ENCODE results near the gene TYW1.
A peak's percentile ranks its signal among the peaks of the same experiment; 100 is the strongest.
"Not testable (repeated sequence)": the region's sequence is repeated elsewhere in the genome, so short reads cannot be mapped to it uniquely, and the experiment has no call there.

TYW1 gene

DNA sequence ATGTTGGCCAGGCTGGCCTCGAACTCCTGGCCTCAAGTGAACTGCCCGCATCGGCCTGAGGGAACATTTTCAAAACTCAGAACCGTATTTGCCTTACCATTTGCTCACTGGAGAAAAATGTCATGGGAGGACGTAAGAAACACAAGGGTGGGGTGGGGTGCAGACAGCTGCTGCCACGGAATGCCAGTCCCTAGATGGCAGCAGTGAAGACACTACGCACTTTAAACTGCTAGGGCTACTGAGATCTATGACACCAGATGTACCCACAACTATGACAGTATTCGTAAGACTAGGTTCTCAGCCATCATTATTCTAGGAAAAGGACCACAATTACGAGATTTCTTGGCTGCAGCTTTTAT is 2.0 kb upstream of the TYW1 start:
- DNase-seq = peak in 41 of 56 donors; percentile 1 to 59 (median 17)

GRCh38 chr7:66995050-66995776 is 1.4 kb upstream of the TYW1 start, which contains the start of gene SBDS:
Gene SBDS (minus strand): TSS chr7:66995586. CDS start chr7:66995417, 169 bp downstream.
- peak; percentile 23 to 98 (median 90) for DNase-seq

- not testable (repeated sequence) for DNase-seq
Observed at GRCh38 chr7:67000601-67001258, 4.1 kb downstream of the TYW1 start.

DNA sequence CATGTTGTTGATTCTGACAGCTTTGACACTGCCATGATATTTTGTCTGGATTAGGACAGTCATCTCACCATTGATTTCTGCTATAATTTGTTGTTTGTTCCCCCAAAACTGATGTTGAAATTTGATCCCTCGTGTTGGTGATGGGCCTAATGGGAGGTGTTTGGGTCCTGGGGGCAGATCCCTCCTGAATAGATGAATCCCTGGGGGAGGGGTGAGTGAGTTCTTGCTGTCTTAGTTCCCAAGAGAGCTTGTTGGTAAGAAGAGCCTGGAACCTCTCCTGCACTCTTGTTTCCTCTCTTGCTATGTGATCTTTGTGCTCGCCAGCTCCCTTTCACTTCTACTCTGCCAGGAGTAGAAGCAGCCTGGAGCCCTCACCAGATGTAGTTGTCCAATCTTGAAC is 7.5 kb downstream of the TYW1 start:
- DNase-seq = not testable (repeated sequence)

DNA sequence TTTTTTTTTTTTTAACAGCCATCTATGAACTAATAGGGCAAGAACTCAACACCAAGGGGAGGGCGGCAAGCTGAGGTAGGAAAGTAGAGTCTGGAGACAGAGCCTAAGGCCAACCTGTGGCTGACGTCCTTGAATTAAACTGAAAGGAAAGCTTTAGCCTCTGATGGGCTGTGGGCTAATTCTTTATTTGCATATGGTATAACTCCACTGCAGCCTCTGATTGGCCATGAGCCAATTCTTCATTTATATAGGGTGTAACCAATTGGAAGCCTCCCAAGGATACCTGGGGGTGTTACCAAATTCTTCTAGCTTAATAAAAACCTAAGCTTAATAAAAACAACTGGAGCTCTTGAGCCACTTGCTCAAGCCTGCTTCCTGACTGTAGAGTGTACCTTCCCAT is 10.3 kb downstream of the TYW1 start:
- no peak for DNase-seq

GRCh38 chr7:67008260-67008659 is 11.6 kb downstream of the TYW1 start:
- DNase-seq = no peak

- DNase-seq = not testable (repeated sequence)
Observed at GRCh38 chr7:67009677-67010076, 13.0 kb downstream of the TYW1 start.

DNA sequence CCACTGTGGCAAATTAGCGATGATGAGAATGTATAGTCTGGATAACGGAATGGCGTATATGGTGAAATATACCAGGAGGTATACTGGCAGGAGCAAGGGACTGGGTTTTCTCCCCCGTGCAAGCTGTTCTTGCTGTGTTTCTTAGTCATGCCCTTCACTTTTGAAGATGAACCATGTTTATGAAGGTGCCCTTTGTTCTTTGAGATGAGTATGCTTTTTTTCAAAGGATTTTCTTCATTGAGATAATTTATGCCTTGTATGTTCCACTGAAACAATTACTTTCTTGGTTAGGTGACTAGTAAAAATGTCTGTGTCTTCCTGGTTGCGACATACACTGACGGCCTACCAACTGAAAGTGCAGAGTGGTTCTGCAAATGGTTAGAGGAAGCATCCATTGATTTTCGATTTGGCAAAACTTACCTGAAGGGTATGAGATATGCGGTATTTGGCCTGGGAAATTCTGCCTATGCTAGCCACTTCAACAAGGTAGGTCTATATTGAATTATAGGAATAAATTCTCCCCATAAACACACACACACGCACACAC is 17.5 kb downstream of the TYW1 start:
- DNase-seq = not testable (repeated sequence)

DNA sequence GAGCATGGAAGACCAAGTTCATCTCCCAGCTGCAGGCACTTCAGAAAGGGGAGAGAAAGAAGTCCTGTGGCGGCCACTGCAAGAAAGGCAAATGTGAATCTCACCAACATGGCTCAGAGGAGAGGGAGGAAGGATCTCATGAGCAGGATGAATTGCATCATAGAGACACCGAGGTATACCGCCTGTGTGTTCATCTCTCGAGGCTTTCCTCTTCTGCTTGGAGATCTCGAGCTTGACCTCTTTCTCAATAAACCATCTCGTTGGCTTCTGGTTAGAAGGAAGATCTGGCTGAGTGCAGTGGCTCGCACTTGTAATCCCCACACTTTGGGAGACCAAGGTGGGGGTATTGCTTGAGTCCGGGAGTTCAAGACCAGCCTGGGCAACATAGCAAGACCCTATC is 21.3 kb downstream of the TYW1 start:
- not testable (repeated sequence) for DNase-seq

DNA sequence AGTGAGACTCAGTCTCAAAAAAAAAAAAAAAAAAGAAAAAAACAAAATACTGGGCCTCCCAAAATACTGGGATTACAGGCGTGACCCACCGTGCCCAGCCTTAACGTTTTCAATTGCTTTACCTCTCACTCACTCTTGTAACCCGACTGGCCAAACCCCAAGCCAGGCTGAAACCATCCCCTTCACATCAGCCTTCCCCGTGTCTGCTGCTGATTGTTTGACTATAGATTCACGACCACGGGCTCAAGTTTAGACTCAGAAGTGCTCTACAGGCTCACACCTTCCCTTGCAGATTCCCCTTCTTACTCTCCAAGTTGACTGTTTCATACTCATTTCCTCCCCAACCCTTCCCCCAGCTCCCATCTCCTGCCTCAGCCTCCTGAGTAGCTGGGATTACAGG is 22.3 kb downstream of the TYW1 start:
- DNase-seq = no peak

GRCh38 chr7:67019562-67020390 is 23.1 kb downstream of the TYW1 start:
- no peak for DNase-seq

DNA sequence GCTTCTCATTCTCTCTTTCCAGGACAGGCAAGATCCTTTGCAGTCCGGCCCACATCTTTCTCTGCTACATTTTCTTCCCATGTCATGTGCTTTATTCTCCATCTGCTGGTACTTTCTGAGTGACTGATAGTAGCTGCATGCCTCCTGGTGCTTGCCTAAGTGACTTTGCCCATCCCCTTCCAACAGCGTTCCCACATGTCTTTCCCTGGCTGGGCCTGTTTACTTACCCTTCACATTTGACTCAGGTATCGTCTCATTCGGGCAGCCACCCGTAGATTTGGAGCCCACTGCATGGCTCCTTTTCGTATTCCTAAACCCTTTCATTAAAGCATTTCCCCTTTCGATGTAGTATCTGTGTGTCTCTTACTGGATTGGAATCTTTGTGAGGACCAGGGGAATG is 24.6 kb downstream of the TYW1 start:
- no peak for DNase-seq

DNA sequence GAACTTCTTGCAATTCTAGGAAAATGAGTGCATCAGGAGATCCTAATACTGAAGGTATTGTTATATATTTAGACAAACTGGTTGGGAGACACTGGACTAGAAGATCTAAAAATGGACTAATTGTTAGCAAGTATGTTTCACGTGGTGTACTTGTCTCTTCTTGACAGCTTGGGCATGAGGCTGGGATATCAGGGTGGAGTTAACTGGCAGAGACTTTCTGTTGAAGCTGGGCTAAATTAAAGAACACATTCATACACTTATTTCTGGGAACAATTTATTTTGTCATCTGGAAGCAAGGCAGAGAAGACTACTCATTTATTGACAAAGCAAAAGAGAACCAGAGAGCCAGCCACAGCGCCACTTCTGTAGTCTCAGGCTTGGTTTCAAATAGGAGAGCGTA is 25.9 kb downstream of the TYW1 start:
- DNase-seq = peak in 9 of 56 donors; percentile 1 to 28 (median 13)

DNA sequence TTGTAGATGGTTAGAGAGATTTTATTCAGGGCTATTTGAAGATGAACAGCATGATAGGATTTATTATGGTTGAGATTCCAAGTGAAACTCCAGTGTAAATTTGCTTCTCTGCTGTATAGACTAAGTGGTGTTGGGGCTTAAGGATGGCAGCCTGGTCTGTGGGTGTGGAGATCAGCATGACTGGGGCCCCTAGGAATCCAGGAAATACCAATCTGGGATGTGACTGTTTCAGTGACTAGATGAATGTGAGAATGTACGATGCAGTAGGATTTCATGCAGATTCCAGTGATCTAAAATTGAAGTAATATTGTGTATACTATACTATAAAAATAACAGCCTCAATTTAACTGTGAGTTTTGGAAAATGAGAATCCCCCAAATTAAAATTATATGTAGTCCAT is 28.8 kb downstream of the TYW1 start:
- DNase-seq = not testable (repeated sequence)

DNA sequence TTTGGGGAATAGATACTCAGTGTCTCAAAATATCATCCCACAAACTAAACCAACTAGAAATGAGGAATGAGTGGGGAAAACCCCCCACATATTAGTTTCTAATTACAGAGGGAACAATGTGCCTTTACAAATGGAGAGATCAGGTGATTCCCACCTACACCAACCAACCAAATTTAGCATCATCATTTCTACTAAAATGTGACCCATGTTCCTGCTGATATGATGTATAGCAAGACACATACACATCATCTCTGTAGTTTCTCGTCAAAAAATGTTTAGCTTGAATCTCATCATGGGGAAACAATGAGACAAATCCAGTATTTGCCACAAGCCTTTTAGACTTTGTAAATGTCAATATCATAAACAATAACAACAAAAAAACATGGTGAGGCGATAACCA is 35.1 kb downstream of the TYW1 start:
- DNase-seq = not testable (repeated sequence)

DNA sequence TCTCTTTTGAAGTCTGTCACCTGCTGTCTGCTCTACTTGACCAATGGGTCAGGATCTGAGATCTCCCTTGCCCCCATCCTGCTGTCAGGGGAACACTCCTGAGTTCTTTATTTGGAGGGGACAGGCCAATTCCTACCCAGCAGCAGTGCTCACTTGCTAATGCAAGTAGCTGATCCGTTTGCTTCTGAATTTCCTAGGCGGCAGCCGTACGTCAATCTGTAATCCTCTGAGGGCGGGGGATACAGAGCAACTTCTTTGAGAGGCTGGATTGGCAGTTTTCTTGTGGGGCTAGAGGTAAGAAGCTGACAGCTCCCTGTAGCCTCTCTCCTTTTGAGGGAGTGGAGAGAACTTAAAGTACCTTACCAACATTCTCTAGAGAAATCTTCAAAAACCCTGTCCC is 36.6 kb downstream of the TYW1 start:
- DNase-seq = no peak

GRCh38 chr7:67036432-67037395 is 40.1 kb downstream of the TYW1 start:
- peak in 52 of 56 donors; percentile 2 to 92 (median 64) for DNase-seq

DNA sequence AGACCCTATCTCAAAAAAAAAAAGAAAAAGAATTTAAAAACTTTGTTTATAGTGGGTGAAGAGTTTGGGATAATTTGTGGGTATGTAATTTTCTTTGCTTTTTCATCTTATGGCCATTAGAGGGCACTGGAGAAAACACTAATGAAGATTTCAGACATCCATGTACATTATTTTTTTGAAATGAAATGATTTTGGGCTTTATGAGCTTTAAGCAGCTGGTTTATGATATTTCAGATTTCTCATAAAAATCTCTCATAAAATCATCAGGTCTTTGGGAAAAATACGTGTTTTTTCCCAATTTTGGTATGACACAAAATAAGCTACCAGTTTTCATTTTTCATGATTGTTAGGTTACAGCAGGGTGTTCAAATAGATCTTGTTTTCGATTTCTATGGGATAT is 44.2 kb downstream of the TYW1 start:
- not testable (repeated sequence) for DNase-seq

DNA sequence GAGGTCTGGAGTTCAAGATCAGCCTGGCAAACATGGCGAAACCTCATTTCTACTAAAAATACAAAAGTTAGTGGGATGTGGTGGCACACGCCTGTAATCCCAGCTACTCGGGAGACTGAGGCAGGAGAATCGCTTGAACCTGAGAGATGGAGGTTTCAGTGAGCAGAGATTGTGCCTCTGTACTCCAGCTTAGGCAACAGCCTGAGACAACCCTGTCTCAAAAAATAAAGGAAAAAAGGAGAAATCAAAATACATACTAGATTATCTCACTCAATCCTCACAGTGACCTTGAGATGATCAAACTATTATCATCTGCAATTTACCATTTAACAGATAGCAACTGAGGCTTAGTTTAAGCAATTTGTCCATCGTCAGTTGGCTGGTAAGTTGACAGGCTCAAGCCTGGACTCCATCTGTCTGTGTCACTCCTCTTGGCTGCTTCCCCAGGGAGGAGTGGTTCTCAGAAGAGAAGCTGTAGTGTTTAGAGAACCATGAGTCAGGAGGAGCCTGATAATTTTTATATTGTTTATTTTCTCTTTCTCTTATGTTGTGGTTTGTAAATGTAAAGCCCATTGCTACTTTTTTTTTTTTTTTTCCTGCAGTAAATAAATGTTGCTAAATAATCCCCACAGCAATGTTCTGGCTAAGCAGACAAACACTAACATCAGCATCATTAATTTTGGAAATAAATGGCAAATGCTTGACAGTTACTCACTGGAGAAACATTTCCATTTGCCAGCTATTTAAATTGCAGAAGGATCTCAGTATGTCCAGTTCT is 46.3 kb downstream of the TYW1 start:
- DNase-seq = peak in 38 of 56 donors; percentile 1 to 82 (median 34)

DNA sequence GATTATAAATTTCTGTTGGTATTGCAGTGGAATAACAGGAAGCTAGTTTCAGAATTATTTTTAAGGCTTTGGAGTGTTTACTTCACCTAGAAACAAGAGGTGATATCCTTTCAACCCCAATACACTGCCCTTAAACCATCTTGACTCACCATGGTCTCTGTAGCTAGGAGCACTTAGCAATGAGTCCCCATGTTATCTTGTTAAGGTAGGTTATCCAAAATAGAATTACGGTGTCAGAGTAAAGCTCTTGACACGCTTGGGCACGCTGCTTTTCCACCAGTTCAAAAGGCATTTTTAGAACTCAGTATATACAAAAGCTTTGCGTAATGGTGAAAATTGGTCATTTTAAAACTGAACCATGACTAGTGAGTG is 46.9 kb downstream of the TYW1 start:
- not testable (repeated sequence) for DNase-seq
